Stimulated activated CD4-positive, alpha-beta T cell treated with anti-CD3 and anti-CD28 coated beads, Interleukin-1b, Interleukin-23, amount 100 ng/mL, for 24 hours (primary cell): Measurements from ENCODE around the gene PCBP1.
A peak's percentile ranks its signal among the peaks of the same experiment; 100 is the strongest.
"Not testable (repeated sequence)": the region's sequence is repeated elsewhere in the genome, so short reads cannot be mapped to it uniquely, and the experiment has no call there.

Experiments
- DNase-seq, 4 experiments: peaks; one replicate each; pipeline ENCODE4 v3.0.0-alpha.2; 2020; ENCODE audit warnings: low read depth in 4 of 4, low spot score in 1 of 4

The PCBP1 gene

DNA sequence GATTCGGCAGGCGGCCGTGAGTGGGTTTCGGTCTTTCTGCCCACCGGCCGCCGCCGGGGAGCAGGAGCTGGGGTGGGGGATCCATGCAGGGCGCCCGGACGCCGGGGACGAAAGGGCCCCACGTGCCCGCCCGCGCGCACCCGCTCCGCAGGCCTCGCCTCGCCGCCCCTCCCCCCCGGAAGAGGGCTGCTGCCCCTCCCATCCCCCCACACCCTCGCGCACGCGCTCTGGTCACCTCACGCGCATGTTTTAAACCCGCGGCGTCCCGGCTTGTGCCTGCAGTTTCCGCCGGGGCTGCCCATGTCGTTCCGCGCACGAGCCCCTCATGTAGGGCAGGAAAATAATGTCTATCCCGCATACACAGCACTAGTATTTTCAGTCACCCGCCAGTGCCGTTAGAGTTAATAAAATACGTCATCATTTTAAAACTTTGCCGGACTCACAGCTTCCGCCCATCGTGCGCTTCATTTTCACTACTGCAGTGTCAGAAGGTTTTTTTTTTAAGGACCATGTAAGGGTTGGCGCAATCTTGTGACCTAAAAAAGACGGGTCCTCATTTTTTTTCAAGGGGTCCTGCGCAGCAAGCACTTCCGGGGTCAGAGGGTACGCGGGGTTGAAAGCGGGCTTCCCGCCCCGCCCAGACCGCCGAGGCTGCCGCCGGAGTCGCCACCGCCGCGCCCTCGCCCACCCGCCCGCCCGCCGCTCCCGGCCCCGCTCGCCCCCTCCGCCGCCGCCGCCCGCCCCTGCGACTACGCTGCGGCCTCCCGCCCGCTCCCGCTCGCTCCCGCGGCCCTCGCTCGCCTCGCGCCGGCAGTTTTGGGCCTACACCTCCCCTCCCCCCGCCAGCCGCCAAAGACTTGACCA is at the start of gene PCBP1:
PCBP1 (plus strand) TSS at position 640 of the 864 bp plus-strand sequence. CDS start 267 bp downstream, outside the sequence.
- DNase-seq, result peak; percentile 97 to 99 (median 98)

DNA sequence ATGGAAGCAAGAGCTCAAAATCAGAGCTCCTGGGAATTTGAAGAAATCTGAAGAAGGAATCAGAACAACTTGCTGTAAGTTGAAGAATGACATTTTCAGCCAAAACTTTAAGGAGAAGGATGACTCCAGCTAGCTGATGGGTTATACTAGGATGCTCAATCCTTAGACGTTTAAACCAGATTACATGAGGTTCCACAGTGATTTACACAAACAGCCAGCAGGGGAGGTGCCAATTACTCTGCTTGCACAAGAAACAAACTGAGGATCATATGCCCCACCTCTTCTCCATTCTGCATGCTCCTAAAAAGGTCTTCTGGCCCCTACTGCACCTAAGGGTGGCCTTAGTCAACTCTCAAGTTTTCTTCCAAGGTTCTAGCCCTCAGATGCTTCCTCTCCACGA is 47.9 kb upstream of the PCBP1 start:
- DNase-seq, result no peak

GRCh38 chr2:70041663-70042062 is 45.6 kb upstream of the PCBP1 start:
- DNase-seq, result no peak

- DNase-seq, result no peak
Measured at GRCh38 chr2:70042246-70042645, 45.0 kb upstream of the PCBP1 start.

- no peak for DNase-seq
Measured at GRCh38 chr2:70043252-70043875, 43.9 kb upstream of the PCBP1 start.

- DNase-seq, result no peak
Measured at GRCh38 chr2:70044290-70045040, 42.8 kb upstream of the PCBP1 start.

DNA sequence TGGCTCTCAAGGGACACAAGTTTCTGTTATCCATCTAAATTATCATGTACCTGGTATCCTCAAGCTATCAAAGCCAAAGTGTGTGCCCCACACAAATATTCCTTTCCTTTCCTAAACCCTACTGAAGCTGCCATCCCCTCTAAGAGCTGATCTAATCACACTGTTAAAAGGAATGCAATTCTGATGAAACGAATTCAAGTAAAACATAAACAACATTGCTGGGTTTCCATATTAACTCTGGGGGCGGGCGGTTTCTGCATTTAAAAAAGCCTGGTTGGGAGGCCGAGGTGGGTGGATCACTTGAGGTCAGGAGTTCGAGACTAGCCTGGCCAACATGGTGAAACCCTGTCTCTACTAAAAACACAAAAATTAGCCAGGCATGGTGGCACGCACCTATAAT is 41.9 kb upstream of the PCBP1 start:
- DNase-seq, result no peak

DNA sequence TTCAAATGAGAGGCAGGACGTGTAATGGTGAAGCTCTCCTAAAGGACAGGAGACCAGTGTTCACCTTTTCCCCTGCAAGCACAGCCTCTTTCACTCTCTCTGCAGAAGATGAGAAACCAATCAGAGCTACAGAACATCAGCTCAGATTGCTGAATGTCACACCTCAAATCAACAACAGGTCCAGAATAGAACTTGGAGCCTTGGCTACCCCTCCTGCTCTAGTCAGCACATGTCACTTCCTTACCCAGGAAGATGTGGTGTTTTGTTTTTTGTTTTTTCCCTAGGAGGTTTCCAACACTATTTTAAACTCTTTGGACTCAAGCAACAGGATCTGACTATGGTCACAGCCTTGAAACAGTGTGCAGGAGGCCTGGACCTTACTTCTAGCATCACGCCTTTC is 41.3 kb upstream of the PCBP1 start:
- DNase-seq, result no peak

- no peak for DNase-seq
Measured at GRCh38 chr2:70046534-70046933, 40.7 kb upstream of the PCBP1 start.

DNA sequence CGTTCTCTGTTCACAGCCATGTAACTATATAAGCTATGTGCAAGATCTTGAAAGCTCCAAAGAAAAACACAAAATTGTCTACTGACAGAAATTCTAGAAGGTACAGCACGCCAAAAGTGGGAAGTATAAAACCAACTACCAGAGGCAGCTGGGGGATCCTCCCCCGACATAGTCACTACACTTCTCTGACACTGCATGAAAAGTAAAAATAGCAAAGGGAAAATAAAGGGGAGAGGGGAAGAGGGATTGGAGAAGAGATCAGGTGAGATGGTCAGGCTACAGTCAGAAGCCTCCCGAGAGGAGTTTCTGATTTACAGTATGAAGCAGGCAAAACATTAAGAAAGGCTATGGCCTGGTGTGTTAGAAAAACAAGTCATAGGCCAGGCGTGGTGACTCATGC is 39.8 kb upstream of the PCBP1 start:
- DNase-seq, result no peak

GRCh38 chr2:70049255-70049654 is 38.0 kb upstream of the PCBP1 start:
- no peak for DNase-seq

DNA sequence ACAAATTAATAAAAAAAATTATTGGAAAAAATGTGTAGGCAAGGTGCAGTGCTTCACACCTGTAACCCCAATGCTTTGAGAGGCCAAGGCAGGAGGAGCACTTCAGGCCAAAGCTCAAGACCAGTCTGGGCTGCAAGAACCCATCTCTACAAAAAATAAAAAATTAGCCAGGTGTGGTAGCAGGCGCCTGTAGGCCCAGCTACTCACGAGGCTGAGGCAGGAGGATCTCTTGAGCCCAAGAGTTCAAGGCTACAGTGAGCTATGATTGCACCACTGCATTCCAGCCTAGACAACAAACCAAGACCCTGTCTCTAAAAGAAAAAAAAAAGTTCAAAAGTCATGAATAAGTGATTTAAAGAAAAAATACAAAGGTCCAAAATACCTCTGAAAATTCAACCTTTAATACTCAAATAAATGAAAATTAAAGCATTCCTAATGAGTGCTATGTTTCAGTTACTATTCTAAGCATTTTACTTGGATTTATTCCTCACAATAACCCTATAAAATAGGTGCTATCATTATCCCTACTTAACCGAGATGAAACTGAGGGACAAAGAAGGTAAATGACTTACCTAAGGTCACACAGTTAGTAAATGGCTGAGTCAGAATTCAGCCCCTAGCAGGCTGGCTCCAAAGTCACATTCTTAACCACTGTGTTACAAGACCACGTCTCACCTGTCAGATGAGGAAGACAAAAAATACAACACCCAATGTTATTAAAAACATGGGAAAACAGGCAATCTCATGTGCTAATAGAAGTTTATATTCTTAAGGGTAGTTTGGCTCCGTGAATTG is 36.4 kb upstream of the PCBP1 start:
- no peak for DNase-seq

- DNase-seq, result not testable (repeated sequence)
Measured at GRCh38 chr2:70055259-70055658, 32.0 kb upstream of the PCBP1 start.

DNA sequence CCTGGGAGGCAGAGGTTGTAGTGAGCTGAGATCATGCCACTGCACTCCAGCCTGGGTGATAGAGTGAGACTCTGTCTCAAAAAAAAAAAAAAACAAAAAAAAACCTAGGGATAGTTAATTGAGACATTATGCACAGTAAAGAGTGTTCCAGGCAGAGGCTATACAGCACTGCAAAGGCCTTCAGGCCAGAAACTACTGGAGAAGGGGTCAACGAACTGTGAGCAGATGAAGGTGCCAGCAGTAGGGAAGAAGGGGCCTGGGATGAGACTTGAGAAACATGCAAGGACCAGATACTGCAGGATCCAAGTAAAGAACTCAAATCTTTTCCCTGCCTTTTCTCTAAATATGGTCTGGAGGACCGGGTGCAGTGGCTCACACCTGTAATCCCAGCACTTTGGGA is 26.0 kb upstream of the PCBP1 start:
- no peak for DNase-seq

GRCh38 chr2:70062270-70062669 is 25.0 kb upstream of the PCBP1 start:
- DNase-seq, result no peak

DNA sequence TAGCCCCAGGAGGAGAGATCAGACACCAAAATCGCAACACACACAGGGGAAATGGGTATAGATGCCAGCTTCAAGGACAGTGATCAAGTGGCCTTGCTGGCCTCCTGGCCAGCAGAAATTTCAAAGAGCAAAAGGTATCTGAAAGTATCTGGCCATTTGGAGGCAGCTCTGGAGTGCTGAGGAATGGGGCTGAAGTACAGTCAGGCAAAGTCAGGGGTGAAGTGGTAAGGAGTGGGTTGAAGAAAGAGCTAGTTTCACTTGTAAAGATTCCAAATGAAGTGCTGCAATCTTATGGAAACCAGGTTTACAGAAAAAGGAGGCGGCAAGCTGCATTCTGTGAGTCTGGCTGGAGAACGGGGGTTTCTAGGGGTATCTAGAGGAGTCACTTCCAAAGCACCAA is 19.2 kb upstream of the PCBP1 start:
- no peak for DNase-seq

GRCh38 chr2:70069049-70069448 is 18.2 kb upstream of the PCBP1 start:
- peak in 3 of 4 experiments; percentile 34 to 74 (median 53) for DNase-seq

- no peak for DNase-seq
Measured at GRCh38 chr2:70070542-70071268, 16.6 kb upstream of the PCBP1 start.

- no peak for DNase-seq
Measured at GRCh38 chr2:70073493-70073892, 13.8 kb upstream of the PCBP1 start.

DNA sequence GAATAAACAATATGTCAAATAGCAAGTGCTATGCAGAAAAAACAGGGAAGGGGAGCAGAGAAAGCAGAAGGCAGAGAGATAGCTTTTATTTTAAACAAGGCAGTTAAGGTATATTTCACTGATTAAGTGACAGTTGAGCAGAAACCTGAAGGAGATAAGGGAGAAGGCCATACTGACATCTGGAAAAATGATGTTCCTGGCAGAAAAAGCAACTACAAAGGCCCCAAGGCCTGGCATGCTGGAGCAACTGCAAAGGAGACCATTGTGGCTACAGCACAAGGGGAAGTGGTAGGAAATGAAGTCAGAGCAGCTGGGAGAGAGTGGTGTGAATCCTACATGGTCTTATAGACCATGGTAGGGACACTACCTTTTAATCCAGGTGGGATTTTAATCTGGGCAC is 8.9 kb upstream of the PCBP1 start:
- DNase-seq, result no peak
